Measurements from ENCODE around the gene PWWP2B. TPM values are rescaled to one million over a fixed set of nuclear protein-coding genes. Genes with fewer than 3 reads are reported as not detected.
A peak's percentile ranks its signal among the peaks of the same experiment; 100 is the strongest.

The PWWP2B gene
- total RNA-seq, 6 experiments from 2014 or later: 3.0 to 12.2 (median 5.1) TPM

- intact Hi-C loops (cut with DNase I): no loop called here
- WGBS (ENCODE audit: insufficient coverage, low coverage, low lambda C conversion rate, missing lambda C conversion rate): 87% methylated on average over 11 of the region's 16 CpGs
Observed at GRCh38 chr10:132372516-132373095, 24.4 kb upstream of the PWWP2B start.

GRCh38 chr10:132373241-132373955 is 23.6 kb upstream of the PWWP2B start:
- intact Hi-C loops (cut with DNase I): no loop called here
- ATAC-seq (no peak), DNase-seq (peak in 1 of 3 donors; percentile 34)
- Histone ChIP-seq H3K9me3 (no peaks in the 10 kb centered on the region), H3K27me3 (no peaks in the 10 kb centered on the region), H3K4me3 (no peak overlapping the region), H3K27ac (no peak overlapping the region), H3K4me1 (no peaks in the 10 kb centered on the region), H3K36me3 (no peaks in the 10 kb centered on the region)
- WGBS (ENCODE audit: insufficient coverage, low coverage, low lambda C conversion rate, missing lambda C conversion rate): 80% methylated on average over 17 of the region's 25 CpGs
- TF ChIP-seq CTCF (IDR thresholded peaks at IDR 0.05) (no peak), POLR2A (IDR thresholded peaks at IDR 0.05) (no peak)

More at GRCh38 chr10:132372516-132373095, 24.4 kb upstream of the PWWP2B start:
- ATAC-seq (no peak), DNase-seq (peak in 1 of 3 donors; percentile 28)
- Histone ChIP-seq H3K36me3 (no peaks in the 10 kb centered on the region), H3K27ac (no peak overlapping the region), H3K4me1 (no peaks in the 10 kb centered on the region), H3K27me3 (no peaks in the 10 kb centered on the region), H3K9me3 (no peaks in the 10 kb centered on the region), H3K4me3 (no peak overlapping the region)
- TF ChIP-seq CTCF (IDR thresholded peaks at IDR 0.05) (no peak), POLR2A (IDR thresholded peaks at IDR 0.05) (no peak)

- Histone ChIP-seq H3K4me1 (no peaks in the 10 kb centered on the region), H3K36me3 (no peaks in the 10 kb centered on the region), H3K4me3 (no peak overlapping the region), H3K27ac (no peak overlapping the region), H3K27me3 (no peaks in the 10 kb centered on the region), H3K9me3 (no peaks in the 10 kb centered on the region)
- no CpG with 5 or more reads among the region's 8 CpGs for WGBS (ENCODE audit: insufficient coverage, low coverage, low lambda C conversion rate, missing lambda C conversion rate)
- ATAC-seq: no peak
- TF ChIP-seq POLR2A (IDR thresholded peaks at IDR 0.05) (no peak), CTCF (IDR thresholded peaks at IDR 0.05) (no peak)
- intact Hi-C loops (cut with DNase I): no loop called here
- peak in 1 of 3 donors; percentile 41 for DNase-seq
Observed at GRCh38 chr10:132374176-132374575, 22.8 kb upstream of the PWWP2B start.

- no CpG with 5 or more reads among the region's 14 CpGs for WGBS (ENCODE audit: insufficient coverage, low coverage, low lambda C conversion rate, missing lambda C conversion rate)
- no peaks in the 10 kb centered on the region for H3K4me1 ChIP-seq
- TF ChIP-seq POLR2A (IDR thresholded peaks at IDR 0.05): no peak
- TF ChIP-seq CTCF (IDR thresholded peaks at IDR 0.05): no peak
- no peaks in the 10 kb centered on the region for H3K36me3 ChIP-seq
- DNase-seq (peak in 1 of 3 donors; percentile 39), ATAC-seq (no peak)
- H3K9me3 ChIP-seq: no peaks in the 10 kb centered on the region
- no peaks in the 10 kb centered on the region for H3K27me3 ChIP-seq
- intact Hi-C loops (cut with DNase I): no loop called here
- no peak overlapping the region for H3K4me3 ChIP-seq
- no peak overlapping the region for H3K27ac ChIP-seq
Observed at GRCh38 chr10:132374612-132375011, 22.4 kb upstream of the PWWP2B start.
